AG04449 (cell line): ENCODE data around the gene WDR5B.
A peak's percentile ranks its signal among the peaks of the same experiment; 100 is the strongest.

ENCODE experiments used
- CTCF ChIA-PET: fragments of 350-600 bp; formaldehyde crosslinking; extraction: SDS; loops from one replicate; lab custom pipeline; 2021; ENCODE audit warnings: antibody characterized with exemption; lab: Yijun Ruan, JAX
- POLR2A ChIA-PET: fragments of 400-600, 350-600 bp; formaldehyde crosslinking; extraction: SDS; loops from one replicate; lab custom pipeline; 2020; ENCODE audit warnings: antibody characterized with exemption, inconsistent platforms; lab: Yijun Ruan, JAX
- DNase-seq: peaks from one replicate; pipeline ENCODE4 v3.0.0-alpha.2; 2010; ENCODE audit warnings: low read depth, low spot score
- H3K4me3 ChIP-seq: 2 replicates; pipeline ENCODE4 v1.5.1; 2011; ENCODE audit warnings: low read depth, mild to moderate bottlenecking, control low read depth, low read length
- CTCF ChIP-seq: IDR thresholded peaks from one replicate; pipeline ENCODE4 v1.5.1; 2011; ENCODE audit warnings: mild to moderate bottlenecking, moderate library complexity, low read length, control low read depth, inconsistent platforms; ENCODE audit not compliant: insufficient read depth; ENCODE audit errors: missing control alignments

Gene WDR5B

GRCh38 chr3:122392868-122393844, 22.7 kb downstream of the WDR5B start:
- peak; percentile 45 for TF ChIP-seq CTCF
- DNase-seq, result no peak
- ChIA-PET CTCF (interaction anchor here (0.6 to 6.2 kb wide), 20 partner anchors 9 to 1909 kb away, joined by 3 to 71 read pairs (median 4); partner anchors contain the start of genes FAM162A, MIX23, PARP14 and POLQ), POLR2A (interaction anchor here (1.3 to 1.4 kb wide), 2 partner anchors 9 to 286 kb away, joined by 4 to 9 read pairs; partner anchors contain the start of gene FAM162A)
- no peak overlapping the region for H3K4me3 ChIP-seq

- H3K4me3 ChIP-seq, result no peak overlapping the region
- POLR2A ChIA-PET, result interaction anchor here (0.6 kb wide), 1 partner anchor 498 kb away, joined by 3 read pairs; the partner anchor contains the start of gene SLC15A2
- DNase-seq, result no peak
- CTCF ChIA-PET, result interaction anchor here (1.2 to 6.2 kb wide), 6 partner anchors 8 to 287 kb away, joined by 3 to 71 read pairs (median 23); partner anchors contain the start of genes FAM162A, MIX23 and PARP14
- no peak for TF ChIP-seq CTCF
Measured at GRCh38 chr3:122391681-122392446, 24.0 kb downstream of the WDR5B start.

GRCh38 chr3:122390665-122391064, 25.2 kb downstream of the WDR5B start:
- H3K4me3 ChIP-seq, result no peak overlapping the region
- no peak for DNase-seq
- ChIA-PET POLR2A (no interaction called here), CTCF (interaction anchor here (1.3 to 6.2 kb wide), 3 partner anchors 9 to 290 kb away, joined by 4 to 71 read pairs (median 6); partner anchors contain the start of gene PARP14)
- no peak for TF ChIP-seq CTCF

- no peak for TF ChIP-seq CTCF
- ChIA-PET CTCF (interaction anchor here (1.3 to 6.2 kb wide), 3 partner anchors 10 to 289 kb away, joined by 4 to 71 read pairs (median 6); partner anchors contain the start of gene PARP14), POLR2A (no interaction called here)
- no peak overlapping the region for H3K4me3 ChIP-seq
- no peak for DNase-seq
Measured at GRCh38 chr3:122389892-122390291, 26.0 kb downstream of the WDR5B start.

GRCh38 chr3:122389197-122389596, 26.7 kb downstream of the WDR5B start:
- no peak for DNase-seq
- ChIA-PET CTCF (interaction anchor here (1.3 to 6.2 kb wide), 3 partner anchors 10 to 289 kb away, joined by 4 to 71 read pairs (median 6); partner anchors contain the start of gene PARP14), POLR2A (no interaction called here)
- H3K4me3 ChIP-seq, result no peak overlapping the region
- TF ChIP-seq CTCF, result no peak
